H1 (cell line): Measurements from ENCODE around the gene RND2. TPM values are rescaled to one million over a fixed set of nuclear protein-coding genes. Genes with fewer than 3 reads are reported as not detected.

Experiments
- CTCF ChIA-PET: fragments of 300-600 bp; sonication (Branson Sonifier 250); formaldehyde crosslinking; loops from one replicate; lab custom pipeline; 2021; ENCODE audit not compliant: partially characterized antibody; lab: Charles Lee
- POLR2A ChIA-PET: fragments of 300-600 bp; sonication (Branson Sonifier 250); formaldehyde crosslinking; loops from one replicate; lab custom pipeline; 2021; ENCODE audit warnings: inconsistent platforms; ENCODE audit not compliant: partially characterized antibody; lab: Charles Lee
- DNase-seq, 2 experiments: peaks; one replicate each; pipeline versions ENCODE4 v3.0.0 to v3.0.0-alpha.2; 2010 to 2022; ENCODE audit warnings: low spot score in 2 of 2, low read depth in 1 of 2, mixed read lengths in 1 of 2
- FAIRE-seq: peaks from 2 replicates; lab custom pipeline; 2011; peaks lifted over from hg19 to GRCh38; lab: Jason Lieb, UNC
- H2AFZ ChIP-seq: 2 replicates; pipeline ENCODE4 v1.8.1; 2012; ENCODE audit warnings: low read length, inconsistent platforms
- H2AK5ac ChIP-seq: 2 replicates; pipeline ENCODE4 v1.6.1; 2013; ENCODE audit warnings: low read depth, low read length
- H2BK120ac ChIP-seq: replicated peaks from 2 replicates; pipeline ENCODE3; 2013; ENCODE audit warnings: low read depth, low read length, inconsistent platforms
- H2BK12ac ChIP-seq: 2 replicates; pipeline ENCODE4 v1.6.1; 2013; ENCODE audit warnings: low read depth, low read length
- H2BK15ac ChIP-seq: 2 replicates; pipeline ENCODE4 v1.6.1; 2013; ENCODE audit warnings: low read length
- H2BK20ac ChIP-seq: 2 replicates; pipeline ENCODE4 v1.6.1; 2013; ENCODE audit warnings: low read length
- H2BK5ac ChIP-seq: 2 replicates; pipeline ENCODE4 v1.6.1; 2013; ENCODE audit warnings: low read depth, low read length
- H3K14ac ChIP-seq: 2 replicates; pipeline ENCODE4 v1.6.1; 2013; ENCODE audit warnings: inconsistent platforms; ENCODE audit not compliant: insufficient read length
- H3K18ac ChIP-seq: 2 replicates; pipeline ENCODE4 v1.6.1; 2013; ENCODE audit warnings: low read length; ENCODE audit errors: extremely low read depth
- H3K23ac ChIP-seq: 2 replicates; pipeline ENCODE4 v1.6.1; 2013; ENCODE audit warnings: inconsistent platforms; ENCODE audit not compliant: insufficient read length
- H3K23me2 ChIP-seq: 2 replicates; pipeline ENCODE4 v1.6.1; 2013; ENCODE audit warnings: low read depth, low read length
- H3K27ac ChIP-seq: 2 replicates; pipeline ENCODE4 v1.6.1; 2011; ENCODE audit warnings: low read depth, low read length, inconsistent platforms
- H3K27me3 ChIP-seq, 4 experiments: replicated peaks in 1 of 4; 1 replicate in 1 of 4; 2 replicates in 3 of 4; pipeline versions ENCODE4 v1.6.1 to v1.8.1; 2011 to 2013; ENCODE audit warnings: low read length in 3 of 4, mild to moderate bottlenecking in 3 of 4, inconsistent platforms in 2 of 4, mixed read lengths in 2 of 4, moderate library complexity in 1 of 4; ENCODE audit not compliant: control insufficient read depth in 3 of 4, insufficient read depth in 3 of 4; ENCODE audit errors: extremely low read depth in 1 of 4
- H3K36me3 ChIP-seq, 4 experiments: 2 replicates each; pipeline versions ENCODE4 v1.6.1 to v1.8.1; 2011 to 2013; ENCODE audit warnings: mild to moderate bottlenecking in 4 of 4, low read length in 3 of 4, moderate library complexity in 2 of 4, control low read depth in 1 of 4, inconsistent platforms in 1 of 4; ENCODE audit not compliant: insufficient read depth in 4 of 4, control insufficient read depth in 2 of 4
- H3K4ac ChIP-seq: replicated peaks from 2 replicates; pipeline ENCODE3; 2013; ENCODE audit warnings: low read length, low read depth, mixed read lengths, inconsistent platforms; ENCODE audit not compliant: insufficient read length
- H3K4me1 ChIP-seq, 4 experiments: replicated peaks in 1 of 4; 1 replicate in 1 of 4; 2 replicates in 3 of 4; pipeline versions ENCODE4 v1.6.1 to v1.8.1; 2011 to 2013; ENCODE audit warnings: low read length in 3 of 4, inconsistent platforms in 2 of 4, mixed read lengths in 1 of 4; ENCODE audit not compliant: insufficient read depth in 4 of 4, control insufficient read depth in 3 of 4
- H3K4me2 ChIP-seq, 2 experiments: 2 replicates each; pipeline versions ENCODE4 v1.6.1 to v1.8.1; 2011 to 2013; ENCODE audit warnings: low read depth in 2 of 2, low read length in 2 of 2, control low read depth in 1 of 2, inconsistent platforms in 1 of 2, mild to moderate bottlenecking in 1 of 2; ENCODE audit not compliant: insufficient read depth in 1 of 2
- H3K4me3 ChIP-seq, 4 experiments: fragments of 200-600, 300-600 bp in 1 of 4; sonication (generic), shearing (Covaris generic), sonication (Bioruptor Twin) in 1 of 4; 2 replicates each; pipeline versions ENCODE4 v1.5.1 to v1.8.1; 2011 to 2016; ENCODE audit warnings: low read length in 4 of 4, low read depth in 3 of 4, control low read depth in 2 of 4, inconsistent platforms in 2 of 4, mild to moderate bottlenecking in 2 of 4, mixed read lengths in 1 of 4, moderate library complexity in 1 of 4; ENCODE audit not compliant: insufficient read depth in 2 of 4; ENCODE audit errors: extremely low read depth in 1 of 4
- H3K56ac ChIP-seq: replicated peaks from 2 replicates; pipeline ENCODE3; 2013; ENCODE audit warnings: low read depth, mild to moderate bottlenecking, mixed read lengths, low read length, inconsistent platforms; ENCODE audit not compliant: insufficient read length
- H3K79me1 ChIP-seq: 2 replicates; pipeline ENCODE4 v1.6.1; 2013; ENCODE audit warnings: low read depth, low read length, control low read depth
- H3K79me2 ChIP-seq, 2 experiments: 2 replicates each; pipeline versions ENCODE4 v1.6.1 to v1.8.1; 2012 to 2013; ENCODE audit warnings: low read length in 2 of 2, mild to moderate bottlenecking in 2 of 2, inconsistent platforms in 1 of 2; ENCODE audit not compliant: insufficient read depth in 2 of 2, control insufficient read depth in 1 of 2
- H3K9ac ChIP-seq, 4 experiments: replicated peaks in 1 of 4; 1 replicate in 1 of 4; 2 replicates in 3 of 4; pipeline versions ENCODE4 v1.6.1 to v1.8.1; 2011 to 2013; ENCODE audit warnings: low read depth in 3 of 4, low read length in 3 of 4, control low read depth in 2 of 4, mild to moderate bottlenecking in 2 of 4, moderate library complexity in 2 of 4, inconsistent platforms in 1 of 4; ENCODE audit errors: extremely low read depth in 1 of 4
- H3K9me3 ChIP-seq, 2 experiments: 2 replicates each; pipeline versions ENCODE4 v1.6.1 to v1.8.1; 2012 to 2013; ENCODE audit warnings: mild to moderate bottlenecking in 2 of 2, moderate library complexity in 2 of 2, control low read depth in 1 of 2, inconsistent platforms in 1 of 2, low read depth in 1 of 2, low read length in 1 of 2, mixed read lengths in 1 of 2; ENCODE audit not compliant: insufficient read depth in 2 of 2
- H4K20me1 ChIP-seq, 2 experiments: replicated peaks in 1 of 2; 2 replicates each; pipeline versions ENCODE3 to v1.8.1; 2011 to 2013; ENCODE audit warnings: inconsistent platforms in 2 of 2, low read length in 2 of 2, mild to moderate bottlenecking in 1 of 2; ENCODE audit not compliant: insufficient read depth in 2 of 2, control insufficient read depth in 1 of 2
- H4K5ac ChIP-seq: 2 replicates; pipeline ENCODE4 v1.6.1; 2013; ENCODE audit warnings: low read length, low read depth, mixed read lengths, inconsistent platforms; ENCODE audit not compliant: insufficient read length
- H4K8ac ChIP-seq: 2 replicates; pipeline ENCODE4 v1.8.0; 2013; ENCODE audit warnings: mild to moderate bottlenecking, moderate library complexity, low read length, inconsistent platforms; ENCODE audit not compliant: insufficient read depth; ENCODE audit errors: extremely low read depth
- H4K91ac ChIP-seq: replicated peaks from 2 replicates; pipeline ENCODE3; 2013; ENCODE audit warnings: low read length, mixed read lengths, inconsistent platforms; ENCODE audit not compliant: insufficient read length
- BACH1 ChIP-seq: IDR thresholded peaks from 2 replicates; pipeline ENCODE4 v1.6.1; 2012; ENCODE audit warnings: low read length, improper control_type of control experiment
- CHD1 ChIP-seq: IDR thresholded peaks from 2 replicates; pipeline ENCODE4 v1.6.1; 2012; ENCODE audit warnings: low read depth, low read length, improper control_type of control experiment
- EGR1 ChIP-seq: IDR thresholded peaks from 2 replicates; pipeline ENCODE4 v1.6.1; 2011; ENCODE audit warnings: low read depth, low read length, borderline replicate concordance
- GTF2F1 ChIP-seq: IDR thresholded peaks from 2 replicates; pipeline ENCODE4 v1.6.1; 2012; ENCODE audit warnings: low read depth, low read length, improper control_type of control experiment, borderline replicate concordance
- HDAC2 ChIP-seq, 2 experiments: fragments of 300-600 bp in 1 of 2; sonication (generic) in 1 of 2; IDR thresholded peaks; 2 replicates each; pipeline ENCODE4 v1.6.1; 2011 to 2012; ENCODE audit warnings: low read depth in 2 of 2, low read length in 2 of 2, mild to moderate bottlenecking in 2 of 2, moderate library complexity in 2 of 2, borderline replicate concordance in 1 of 2, inconsistent platforms in 1 of 2
- NANOG ChIP-seq: IDR thresholded peaks from 2 replicates; pipeline ENCODE4 v1.6.1; 2011; ENCODE audit warnings: low read length, low read depth, mild to moderate bottlenecking, inconsistent platforms; ENCODE audit not compliant: insufficient read depth, poor library complexity, severe bottlenecking
- SIX5 ChIP-seq: IDR thresholded peaks from 2 replicates; pipeline ENCODE4 v1.6.1; 2011; ENCODE audit warnings: mild to moderate bottlenecking, low read depth, low read length
- SP1 ChIP-seq: IDR thresholded peaks from 2 replicates; pipeline ENCODE4 v1.6.1; 2011; ENCODE audit warnings: low read depth, low read length
- TAF7 ChIP-seq: optimal IDR thresholded peaks from 2 replicates; pipeline ENCODE3; 2011; ENCODE audit warnings: low read depth, mild to moderate bottlenecking, inconsistent platforms, low read length, moderate library complexity, borderline replicate concordance
- TBP ChIP-seq: IDR thresholded peaks from 2 replicates; pipeline ENCODE4 v1.6.1; 2011; ENCODE audit warnings: low read depth, low read length, improper control_type of control experiment
- ZNF274 ChIP-seq: IDR thresholded peaks from 2 replicates; pipeline ENCODE4 v1.7.0; 2012; ENCODE audit warnings: low read length, borderline replicate concordance; ENCODE audit errors: extremely low read depth
- WGBS, 2 experiments: shearing (Covaris generic) in 1 of 2; methylation state at CpG; one replicate each; pipeline versions ENCODE4 v1.1.6 to v1.1.7; 2013 to 2015; ENCODE audit warnings: low lambda C conversion rate in 2 of 2, mixed read lengths in 2 of 2, inconsistent platforms in 1 of 2, low coverage in 1 of 2, missing lambda C conversion rate in 1 of 2; ENCODE audit not compliant: insufficient replicate concordance in 2 of 2, insufficient coverage in 1 of 2, insufficient read length in 1 of 2; ENCODE audit errors: extremely low coverage in 1 of 2, missing lambda C conversion rate in 1 of 2; 5-methylcytosine and 5-hydroxymethylcytosine counted together
- polyA plus RNA-seq, 7 experiments: library from polyadenylated mRNA; depleted of rRNA in 3 of 7; stranded (reverse) in 5 of 7; unstranded in 2 of 7; fragments of >200 nt in 5 of 7; fragments of 200-250 nt in 2 of 7; gene quantifications; 1 replicate in 5 of 7; 2 replicates in 1 of 7; 4 replicates in 1 of 7; pipeline versions ENCODE4 v1.2.1 to v1.2.3, GENCODE V29; 2011 to 2013; ENCODE audit warnings: missing spikeins in 2 of 7, mixed read lengths in 2 of 7
- total RNA-seq: library from RNA; stranded (reverse); fragmentation: NEBNext Ultra II Directional; extraction: Animal tissue kit (Norgen Biotek cat#: 25700); gene quantifications from 2 replicates; pipeline ENCODE4 v1.2.1, GENCODE V29; 2021
- TF ChIP-seq, protein P1 (sequence below): IDR thresholded peaks from 2 replicates; pipeline ENCODE4 v1.6.1; 2012; ENCODE audit warnings: inconsistent platforms

The RND2 gene
- total and polyA plus RNA-seq, 2 of the 8 experiments (the other 6 are each of a cell fraction or from before 2014, with no cell fraction given): 51.3 to 61.4 TPM

DNA sequence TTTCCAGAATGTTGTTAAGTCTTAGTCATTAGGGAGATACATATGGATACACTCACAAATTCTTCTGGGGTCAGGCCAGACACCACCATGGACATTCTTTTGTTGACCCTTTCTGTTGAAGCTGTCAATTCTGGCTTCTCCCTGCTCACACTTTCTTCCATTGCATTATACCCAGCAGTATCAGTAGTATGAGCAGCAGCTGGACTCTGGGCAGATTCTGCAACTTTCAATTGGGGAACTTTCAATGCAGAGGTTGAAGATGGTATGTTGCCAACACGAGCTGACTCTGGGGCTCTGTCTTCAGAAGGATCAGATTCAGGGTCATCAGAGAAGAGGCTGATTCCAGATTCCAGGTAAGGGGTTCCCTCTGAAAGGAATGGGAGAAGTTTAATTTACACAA is 45.8 kb downstream of the RND2 start:
- no peaks in the 10 kb centered on the region for H3K79me2 ChIP-seq
- TF ChIP-seq SIX5 (no peak), TBP (no peak), CHD1 (no peak), EGR1 (no peak), BACH1 (no peak), SP1 (no peak), TAF7 (no peak), ZNF274 (no peak), HDAC2 (IDR thresholded peaks at IDR 0.05; ENCODE audit: borderline replicate concordance in 1 of 2, low read depth in 2 of 2, low read length in 2 of 2) (no peak), NANOG (no peak), GTF2F1 (no peak)
- TF ChIP-seq, protein P1, sequence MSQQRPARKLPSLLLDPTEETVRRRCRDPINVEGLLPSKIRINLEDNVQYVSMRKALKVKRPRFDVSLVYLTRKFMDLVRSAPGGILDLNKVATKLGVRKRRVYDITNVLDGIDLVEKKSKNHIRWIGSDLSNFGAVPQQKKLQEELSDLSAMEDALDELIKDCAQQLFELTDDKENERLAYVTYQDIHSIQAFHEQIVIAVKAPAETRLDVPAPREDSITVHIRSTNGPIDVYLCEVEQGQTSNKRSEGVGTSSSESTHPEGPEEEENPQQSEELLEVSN: no peak
- TF ChIP-seq, all 59 proteins: peak for 0
- FAIRE-seq: no peak
- H3K27ac ChIP-seq: no peak overlapping the region
- no peak overlapping the region for H4K5ac ChIP-seq
- H3K36me3 ChIP-seq: peaks cover 4 to 40% (median 10%) of the 10 kb centered on the region in 4 experiments; a peak in 6 of 8 replicates
- no peak overlapping the region for H2BK120ac ChIP-seq
- no peak overlapping the region for H3K4me2 ChIP-seq
- H2BK15ac ChIP-seq: no peak overlapping the region
- no peak overlapping the region for H2AFZ ChIP-seq
- WGBS, 2 experiments: 82% methylated on average over 1 of the region's 1 CpG; no CpG with 5 or more reads in 1 of the 2 experiments
- no peaks in the 10 kb centered on the region for H3K23me2 ChIP-seq
- no peak overlapping the region for H2BK20ac ChIP-seq
- H4K20me1 ChIP-seq: no peaks in the 10 kb centered on the region
- H3K18ac ChIP-seq: no peak overlapping the region
- H3K4ac ChIP-seq: no peak overlapping the region
- no peak overlapping the region for H2BK5ac ChIP-seq
- peaks cover 0 to 5% (median 0%) of the 10 kb centered on the region in 4 experiments; a peak in 2 of 7 replicates for H3K4me1 ChIP-seq
- no peak overlapping the region for H3K9ac ChIP-seq
- POLR2A ChIA-PET: no interaction called here
- H2AK5ac ChIP-seq: no peak overlapping the region
- no peak overlapping the region for H4K8ac ChIP-seq
- H3K14ac ChIP-seq: no peak overlapping the region
- no peaks in the 10 kb centered on the region for H3K9me3 ChIP-seq
- DNase-seq: no peak
- H2BK12ac ChIP-seq: no peak overlapping the region
- no peak overlapping the region for H3K23ac ChIP-seq
- no peak overlapping the region for H3K4me3 ChIP-seq
- CTCF ChIA-PET: interaction anchor here (0.6 to 1.3 kb wide), 2 partner anchors 11 to 345 kb away, joined by 3 to 4 read pairs; no protein-coding TSS in a partner anchor
- no peak overlapping the region for H4K91ac ChIP-seq
- no peaks in the 10 kb centered on the region for H3K79me1 ChIP-seq
- H3K56ac ChIP-seq: no peak overlapping the region
- no peaks in the 10 kb centered on the region for H3K27me3 ChIP-seq
